Effector CD4-positive, alpha-beta T cell (primary cell): Measurements from ENCODE around the gene RHOH.

Experiments used
- DNase-seq: peaks from one replicate; pipeline ENCODE4 v3.0.0-alpha.2; 2020

RHOH gene

GRCh38 chr4:40190019-40190418 is 6.8 kb upstream of the RHOH start:
- no peak for DNase-seq

- no peak for DNase-seq
These were observed 6.4 kb upstream of the RHOH start for GRCh38 chr4:40190465-40190864.

GRCh38 chr4:40190880-40191815 is 5.7 kb upstream of the RHOH start:
- DNase-seq, result no peak

GRCh38 chr4:40192114-40193015 is 4.5 kb upstream of the RHOH start:
- no peak for DNase-seq

- no peak for DNase-seq
These were observed 3.7 kb upstream of the RHOH start for GRCh38 chr4:40193016-40193571.

- DNase-seq, result no peak
These were observed 3.3 kb upstream of the RHOH start for GRCh38 chr4:40193578-40193977.

GRCh38 chr4:40194602-40195161 is 2.1 kb upstream of the RHOH start:
- peak; percentile 42 for DNase-seq

- DNase-seq, result no peak
These were observed 1.4 kb upstream of the RHOH start for GRCh38 chr4:40195182-40196177.

- no peak for DNase-seq
These were observed 559 bp upstream of the RHOH start for GRCh38 chr4:40196272-40196671.

- no peak for DNase-seq
These were observed 1.3 kb downstream of the RHOH start for GRCh38 chr4:40197879-40198689.

- DNase-seq, result no peak
These were observed 2.4 kb downstream of the RHOH start for GRCh38 chr4:40199179-40199670.

- DNase-seq, result peak; percentile 43
These were observed 3.4 kb downstream of the RHOH start for GRCh38 chr4:40199999-40200874.

- DNase-seq, result no peak
These were observed 4.3 kb downstream of the RHOH start for GRCh38 chr4:40200875-40201801.

GRCh38 chr4:40201898-40202297 is 5.1 kb downstream of the RHOH start:
- DNase-seq, result no peak

- DNase-seq, result no peak
These were observed 5.6 kb downstream of the RHOH start for GRCh38 chr4:40202474-40202873.

GRCh38 chr4:40204507-40205258 is 7.9 kb downstream of the RHOH start:
- DNase-seq, result no peak
